ENCODE results near the gene MILR1.
"Not testable (repeated sequence)": the region's sequence is repeated elsewhere in the genome, so short reads cannot be mapped to it uniquely, and the experiment has no call there.

MILR1 gene

GRCh38 chr17:64461788-64462187 lies 12.9 kb downstream of the MILR1 start:
- no peak overlapping the region for H4K91ac ChIP-seq (ENCODE audit: low read length)
- WGBS, result 93% methylated on average over 3 of the region's 6 CpGs

GRCh38 chr17:64466019-64466735 lies 17.3 kb downstream of the MILR1 start:
- H2BK5ac ChIP-seq (ENCODE audit: low read depth, low read length, poor library complexity, severe bottlenecking), result no peak overlapping the region
- H3K36me3 ChIP-seq (ENCODE audit: control insufficient read depth in 1 of 2, insufficient read depth in 2 of 2, low read depth in 1 of 2, low read length in 2 of 2), result peaks cover 0 to 77% of the 10 kb centered on the region in 2 experiments
- no peak overlapping the region for H3K4me2 ChIP-seq (ENCODE audit: low read length, poor library complexity, severe bottlenecking)
- no peak overlapping the region for H2AFZ ChIP-seq (ENCODE audit: low read depth, low read length)
- H3K79me1 ChIP-seq (replicated peaks; ENCODE audit: low read length, poor library complexity, severe bottlenecking), result no peaks in the 10 kb centered on the region
- no peaks in the 10 kb centered on the region for H3K4me1 ChIP-seq (ENCODE audit: control insufficient read depth, insufficient read depth, low read depth, low read length)
- no peak overlapping the region for H4K8ac ChIP-seq (ENCODE audit: low read length)
- H2BK120ac ChIP-seq (ENCODE audit: low read depth, low read length), result no peak overlapping the region
- no peak overlapping the region for H4K91ac ChIP-seq (ENCODE audit: low read length)
- DNase-seq, result no peak
- no peak overlapping the region for H2BK12ac ChIP-seq (ENCODE audit: low read length in 2 of 2)
- H2AK5ac ChIP-seq (ENCODE audit: low read length, severe bottlenecking), result no peak overlapping the region
- no peak overlapping the region for H3K4ac ChIP-seq (ENCODE audit: low read depth in 1 of 2, low read length in 2 of 2)
- no peak overlapping the region for H2BK15ac ChIP-seq (ENCODE audit: low read depth, poor library complexity, severe bottlenecking)
- WGBS, result 57% methylated on average over 5 of the region's 9 CpGs
- H3K9ac ChIP-seq (ENCODE audit: low read length), result no peak overlapping the region
- H3K4me3 ChIP-seq (ENCODE audit: insufficient read depth in 1 of 2, low read depth in 1 of 2, low read length in 2 of 2), result no peak overlapping the region
- H3K18ac ChIP-seq (ENCODE audit: low read depth in 1 of 2, low read length in 2 of 2), result no peak overlapping the region
- H3K27me3 ChIP-seq (ENCODE audit: control insufficient read depth in 1 of 2, insufficient read depth in 1 of 2, low read length in 2 of 2), result peaks cover 0 to 5% of the 10 kb centered on the region in 2 experiments
- no peaks in the 10 kb centered on the region for H3K9me3 ChIP-seq (ENCODE audit: control insufficient read depth, low read length)
- H3K23ac ChIP-seq (ENCODE audit: low read length in 2 of 2), result no peak overlapping the region
- H3K27ac ChIP-seq (ENCODE audit: low read length, poor library complexity, severe bottlenecking), result no peak overlapping the region
- no peak overlapping the region for H3K14ac ChIP-seq (ENCODE audit: low read length in 2 of 2)

More at GRCh38 chr17:64461788-64462187, 12.9 kb downstream of the MILR1 start:
- Histone ChIP-seq H2BK120ac (ENCODE audit: low read depth, low read length) (no peak overlapping the region), H3K18ac (ENCODE audit: low read depth in 1 of 2, low read length in 2 of 2) (no peak overlapping the region), H3K14ac (ENCODE audit: low read length in 2 of 2) (no peak overlapping the region), H3K4ac (ENCODE audit: low read depth in 1 of 2, low read length in 2 of 2) (no peak overlapping the region), H2BK12ac (ENCODE audit: low read length in 2 of 2) (no peak overlapping the region), H3K4me1 (ENCODE audit: control insufficient read depth, insufficient read depth, low read depth, low read length) (peaks cover 17% of the 10 kb centered on the region), H3K79me1 (replicated peaks; ENCODE audit: low read length, poor library complexity, severe bottlenecking) (no peaks in the 10 kb centered on the region), H3K27ac (ENCODE audit: low read length, poor library complexity, severe bottlenecking) (no peak overlapping the region), H4K8ac (ENCODE audit: low read length) (no peak overlapping the region), H3K36me3 (ENCODE audit: control insufficient read depth in 1 of 2, insufficient read depth in 2 of 2, low read depth in 1 of 2, low read length in 2 of 2) (peaks cover 0 to 67% of the 10 kb centered on the region in 2 experiments), H3K27me3 (ENCODE audit: control insufficient read depth in 1 of 2, insufficient read depth in 1 of 2, low read length in 2 of 2) (peaks cover 0 to 5% of the 10 kb centered on the region in 2 experiments), H2BK15ac (ENCODE audit: low read depth, poor library complexity, severe bottlenecking) (no peak overlapping the region), H3K4me3 (ENCODE audit: insufficient read depth in 1 of 2, low read depth in 1 of 2, low read length in 2 of 2) (no peak overlapping the region), H3K9ac (ENCODE audit: low read length) (no peak overlapping the region), H3K9me3 (ENCODE audit: control insufficient read depth, low read length) (no peaks in the 10 kb centered on the region), H2AFZ (ENCODE audit: low read depth, low read length) (no peak overlapping the region), H3K4me2 (ENCODE audit: low read length, poor library complexity, severe bottlenecking) (no peak overlapping the region), H3K23ac (ENCODE audit: low read length in 2 of 2) (no peak overlapping the region), H2AK5ac (ENCODE audit: low read length, severe bottlenecking) (no peak overlapping the region), H2BK5ac (ENCODE audit: low read depth, low read length, poor library complexity, severe bottlenecking) (no peak overlapping the region)
- DNase-seq, result no peak

DNA sequence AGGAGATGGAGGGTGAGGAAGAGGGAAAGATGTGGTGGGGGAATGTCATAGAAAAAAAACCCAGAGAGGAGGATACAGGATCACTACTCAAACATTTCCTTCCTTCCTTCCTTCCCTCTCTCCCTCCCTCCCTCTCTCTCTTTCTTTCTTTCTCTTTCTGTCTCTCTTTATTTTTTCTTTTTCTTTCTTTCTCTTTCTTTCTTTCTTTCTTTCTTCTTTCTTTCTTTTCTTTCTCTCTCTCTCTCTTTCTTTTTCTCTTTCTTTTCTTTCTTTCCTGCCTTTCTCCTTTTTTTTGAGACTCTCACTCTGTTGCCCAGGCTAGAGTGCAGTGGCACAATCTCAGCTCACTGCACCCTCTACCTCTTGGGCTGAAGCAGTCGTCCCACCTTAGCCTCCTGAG lies 17.9 kb downstream of the MILR1 start:
- DNase-seq; H4K91ac ChIP-seq (ENCODE audit: low read length); H2AK5ac ChIP-seq (ENCODE audit: low read length, severe bottlenecking); H3K4me3 ChIP-seq (ENCODE audit: insufficient read depth in 1 of 2, low read depth in 1 of 2, low read length in 2 of 2); H3K23ac ChIP-seq (ENCODE audit: low read length in 2 of 2); H2BK12ac ChIP-seq (ENCODE audit: low read length in 2 of 2); H3K79me1 ChIP-seq (replicated peaks; ENCODE audit: low read length, poor library complexity, severe bottlenecking); H3K4ac ChIP-seq (ENCODE audit: low read depth in 1 of 2, low read length in 2 of 2); H3K9ac ChIP-seq (ENCODE audit: low read length); H3K9me3 ChIP-seq (ENCODE audit: control insufficient read depth, low read length); H3K27me3 ChIP-seq (ENCODE audit: control insufficient read depth in 1 of 2, insufficient read depth in 1 of 2, low read length in 2 of 2); H2BK5ac ChIP-seq (ENCODE audit: low read depth, low read length, poor library complexity, severe bottlenecking); H3K27ac ChIP-seq (ENCODE audit: low read length, poor library complexity, severe bottlenecking); H3K14ac ChIP-seq (ENCODE audit: low read length in 2 of 2); H3K18ac ChIP-seq (ENCODE audit: low read depth in 1 of 2, low read length in 2 of 2); H2BK15ac ChIP-seq (ENCODE audit: low read depth, poor library complexity, severe bottlenecking); H3K4me1 ChIP-seq (ENCODE audit: control insufficient read depth, insufficient read depth, low read depth, low read length); H2AFZ ChIP-seq (ENCODE audit: low read depth, low read length); H3K4me2 ChIP-seq (ENCODE audit: low read length, poor library complexity, severe bottlenecking); H2BK120ac ChIP-seq (ENCODE audit: low read depth, low read length); H4K8ac ChIP-seq (ENCODE audit: low read length): not testable (repeated sequence)
- WGBS, result no CpG with 5 or more reads among the region's 1 CpG
- H3K36me3 ChIP-seq (ENCODE audit: control insufficient read depth in 1 of 2, insufficient read depth in 2 of 2, low read depth in 1 of 2, low read length in 2 of 2), result peaks cover 0 to 77% of the 10 kb centered on the region in 2 experiments

DNA sequence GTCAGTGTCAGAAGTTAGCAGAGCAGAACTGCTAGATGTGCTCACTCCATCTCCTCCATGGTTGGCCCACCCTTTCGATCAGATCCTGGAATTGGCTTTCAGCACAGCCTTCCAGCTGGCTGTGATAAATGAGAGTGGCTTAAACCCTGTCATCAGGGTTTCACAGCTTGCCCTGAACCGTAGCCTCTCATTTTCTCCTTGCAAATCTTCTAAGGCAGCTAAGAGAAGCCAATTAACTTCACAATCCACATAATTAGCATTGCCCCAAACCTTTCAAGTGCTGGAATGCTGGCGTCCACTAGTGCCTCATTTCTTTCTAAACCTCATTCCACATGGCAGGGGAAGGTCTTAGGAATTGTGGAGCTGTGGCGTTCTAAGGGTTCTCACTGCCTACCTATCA lies 21.7 kb downstream of the MILR1 start:
- Histone ChIP-seq H3K18ac (ENCODE audit: low read depth in 1 of 2, low read length in 2 of 2) (no peak overlapping the region), H2AFZ (ENCODE audit: low read depth, low read length) (peak overlapping the region; percentile 37), H3K79me1 (replicated peaks; ENCODE audit: low read length, poor library complexity, severe bottlenecking) (no peaks in the 10 kb centered on the region), H2BK12ac (ENCODE audit: low read length in 2 of 2) (no peak overlapping the region), H2BK15ac (ENCODE audit: low read depth, poor library complexity, severe bottlenecking) (no peak overlapping the region), H3K36me3 (ENCODE audit: control insufficient read depth in 1 of 2, insufficient read depth in 2 of 2, low read depth in 1 of 2, low read length in 2 of 2) (peaks cover 0 to 66% of the 10 kb centered on the region in 2 experiments), H3K14ac (ENCODE audit: low read length in 2 of 2) (no peak overlapping the region), H2BK5ac (ENCODE audit: low read depth, low read length, poor library complexity, severe bottlenecking) (no peak overlapping the region), H2AK5ac (ENCODE audit: low read length, severe bottlenecking) (no peak overlapping the region), H3K4ac (ENCODE audit: low read depth in 1 of 2, low read length in 2 of 2) (no peak overlapping the region), H3K23ac (ENCODE audit: low read length in 2 of 2) (no peak overlapping the region), H2BK120ac (ENCODE audit: low read depth, low read length) (no peak overlapping the region), H3K4me2 (ENCODE audit: low read length, poor library complexity, severe bottlenecking) (no peak overlapping the region), H3K9me3 (ENCODE audit: control insufficient read depth, low read length) (no peaks in the 10 kb centered on the region), H3K27me3 (ENCODE audit: control insufficient read depth in 1 of 2, insufficient read depth in 1 of 2, low read length in 2 of 2) (no peaks in the 10 kb centered on the region), H3K27ac (ENCODE audit: low read length, poor library complexity, severe bottlenecking) (no peak overlapping the region), H4K91ac (ENCODE audit: low read length) (no peak overlapping the region), H3K9ac (ENCODE audit: low read length) (no peak overlapping the region), H3K4me1 (ENCODE audit: control insufficient read depth, insufficient read depth, low read depth, low read length) (no peaks in the 10 kb centered on the region), H4K8ac (ENCODE audit: low read length) (no peak overlapping the region), H3K4me3 (ENCODE audit: insufficient read depth in 1 of 2, low read depth in 1 of 2, low read length in 2 of 2) (no peak overlapping the region)
- 60% methylated on average over 4 of the region's 4 CpGs for WGBS
- DNase-seq, result no peak

Data from mesenchymal stem cell (in vitro differentiated cells and primary cell).